Loucy (cell line): Measurements from ENCODE around the gene FHIT.

Experiments
- EZH2phosphoT487 ChIP-seq: fragments of 200-600 bp; IDR thresholded peaks from 2 replicates; pipeline ENCODE4 v1.6.1; 2018; ENCODE audit warnings: antibody characterized with exemption, mild to moderate bottlenecking, moderate library complexity, borderline replicate concordance
- TF ChIP-seq, protein P1 (sequence below): fragments of 200-600 bp; sonication (generic); conservative IDR thresholded peaks from 2 replicates; pipeline ENCODE4 v1.5.1; 2014; ENCODE audit warnings: mild to moderate bottlenecking, antibody characterized with exemption, low read length

DNA sequence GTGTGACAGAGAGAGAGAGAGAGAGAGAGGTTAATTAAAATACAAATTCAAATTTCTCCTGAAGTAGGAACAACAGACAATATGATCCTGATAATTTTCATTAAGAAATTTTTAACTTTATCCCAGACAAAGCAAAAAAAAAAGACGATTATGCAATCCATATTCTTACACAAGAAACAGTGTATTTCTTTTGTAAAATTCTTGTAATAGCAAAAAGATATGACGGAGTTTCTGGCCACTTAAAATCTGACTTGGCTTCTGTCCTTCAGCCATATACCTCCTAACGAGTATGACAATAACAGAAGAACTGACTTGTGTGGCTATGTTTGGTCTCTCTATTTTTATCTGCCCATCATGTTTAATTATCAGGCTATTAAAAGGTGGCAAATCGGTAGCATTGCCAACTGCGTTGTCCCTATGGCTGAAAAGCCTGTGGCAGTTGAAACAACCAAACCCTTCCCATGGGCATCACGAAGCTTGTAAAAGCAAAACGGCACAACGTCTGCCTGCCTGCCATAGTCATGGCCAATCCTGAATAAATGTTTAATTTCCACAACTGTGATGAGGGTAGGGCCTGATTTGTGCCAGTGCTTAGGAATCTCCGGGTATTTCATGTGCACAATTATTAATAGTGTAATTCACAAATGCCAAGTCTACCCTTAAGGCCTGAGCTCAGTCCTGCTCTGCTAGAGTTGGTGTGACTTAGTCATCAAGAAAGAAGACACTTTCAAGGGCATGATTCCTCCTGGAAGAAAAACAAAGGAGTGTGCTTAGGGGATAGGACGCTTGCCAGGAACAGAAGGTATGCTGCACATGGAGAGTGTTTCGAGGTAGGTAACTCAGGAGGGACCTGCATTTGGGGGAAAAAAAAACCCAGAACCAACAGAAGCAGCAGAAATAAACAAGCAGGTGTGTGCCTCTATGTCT is 1090.2 kb downstream of the FHIT start:
- TF ChIP-seq EZH2phosphoT487 = no peak
- TF ChIP-seq, protein P1, sequence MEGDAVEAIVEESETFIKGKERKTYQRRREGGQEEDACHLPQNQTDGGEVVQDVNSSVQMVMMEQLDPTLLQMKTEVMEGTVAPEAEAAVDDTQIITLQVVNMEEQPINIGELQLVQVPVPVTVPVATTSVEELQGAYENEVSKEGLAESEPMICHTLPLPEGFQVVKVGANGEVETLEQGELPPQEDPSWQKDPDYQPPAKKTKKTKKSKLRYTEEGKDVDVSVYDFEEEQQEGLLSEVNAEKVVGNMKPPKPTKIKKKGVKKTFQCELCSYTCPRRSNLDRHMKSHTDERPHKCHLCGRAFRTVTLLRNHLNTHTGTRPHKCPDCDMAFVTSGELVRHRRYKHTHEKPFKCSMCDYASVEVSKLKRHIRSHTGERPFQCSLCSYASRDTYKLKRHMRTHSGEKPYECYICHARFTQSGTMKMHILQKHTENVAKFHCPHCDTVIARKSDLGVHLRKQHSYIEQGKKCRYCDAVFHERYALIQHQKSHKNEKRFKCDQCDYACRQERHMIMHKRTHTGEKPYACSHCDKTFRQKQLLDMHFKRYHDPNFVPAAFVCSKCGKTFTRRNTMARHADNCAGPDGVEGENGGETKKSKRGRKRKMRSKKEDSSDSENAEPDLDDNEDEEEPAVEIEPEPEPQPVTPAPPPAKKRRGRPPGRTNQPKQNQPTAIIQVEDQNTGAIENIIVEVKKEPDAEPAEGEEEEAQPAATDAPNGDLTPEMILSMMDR = no peak
